NCI-H1436 treated with DMSO at 0.1 percent for 48 hours (cell line): ENCODE results near the gene SLC44A1.
A peak's percentile ranks its signal among the peaks of the same experiment; 100 is the strongest.

Experiments
- DNase-seq: peaks from one replicate; lab custom pipeline; 2025; lab: John Stamatoyannopoulos, UW

SLC44A1 gene

GRCh38 chr9:105244003-105244733, at the start of gene SLC44A1:
SLC44A1 (plus strand) TSS chr9:105244651; CDS start chr9:105244869, 218 bp downstream.
- peak; percentile 77 for DNase-seq

DNA sequence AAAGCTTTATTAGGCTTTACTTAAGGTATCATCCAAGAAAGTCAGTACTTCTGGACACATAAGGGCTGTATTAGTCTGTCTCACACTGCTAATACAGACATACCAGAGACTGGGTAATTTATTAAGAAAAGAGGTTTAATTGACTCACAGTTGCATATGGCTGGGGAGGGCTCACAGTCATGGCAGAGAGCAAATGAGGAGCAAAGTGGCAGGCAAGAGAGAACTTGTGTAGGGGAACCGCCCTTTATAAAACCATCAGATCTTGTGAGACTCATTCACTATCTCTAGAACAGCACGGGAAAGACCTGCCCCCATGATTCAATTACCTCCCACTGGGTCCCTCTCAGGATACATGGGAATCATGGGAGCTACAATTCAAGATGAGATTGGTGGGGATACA, 49.2 kb upstream of the SLC44A1 start:
- DNase-seq = no peak

DNA sequence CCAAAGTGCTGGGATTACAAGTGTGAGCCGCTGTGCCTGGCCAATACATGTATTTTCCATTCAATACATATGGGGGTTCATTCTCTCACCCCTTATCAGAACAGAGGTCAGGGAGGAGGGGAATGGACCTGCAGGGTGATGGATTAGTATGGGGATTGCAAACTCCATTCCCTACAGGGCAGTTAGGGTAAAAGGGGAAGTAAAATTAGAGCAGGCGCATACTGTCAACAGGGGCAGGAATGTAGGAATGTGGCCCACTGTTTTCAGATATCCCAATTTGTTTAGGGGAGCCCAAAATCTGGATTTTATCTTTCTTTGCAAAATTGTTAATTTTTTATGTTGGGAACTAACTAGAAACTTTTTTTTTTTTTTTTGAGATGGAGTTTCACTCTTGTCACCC, 46.4 kb upstream of the SLC44A1 start:
- no peak for DNase-seq

- no peak for DNase-seq
Measured at GRCh38 chr9:105198865-105199264, 45.6 kb upstream of the SLC44A1 start.

DNA sequence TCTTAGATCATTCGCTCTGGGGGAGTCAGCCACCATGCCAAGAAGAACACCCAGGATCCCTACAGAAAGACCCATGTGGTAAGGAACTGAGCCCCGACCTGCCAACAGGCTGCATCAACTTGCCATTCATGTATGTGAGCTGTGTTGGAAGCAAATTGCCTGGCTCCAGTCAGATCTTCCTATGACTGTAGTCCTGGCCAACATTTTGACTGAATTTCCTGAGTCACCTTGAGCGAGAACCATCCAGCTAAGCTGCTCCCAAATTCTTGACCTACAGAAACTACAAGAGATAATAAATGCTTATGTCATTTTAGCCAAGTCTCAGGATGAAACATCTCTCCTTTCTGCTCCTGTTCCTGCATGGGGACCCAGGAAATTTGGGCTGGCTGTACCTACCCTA, 40.0 kb upstream of the SLC44A1 start:
- DNase-seq = no peak

GRCh38 chr9:105205787-105206495, 38.5 kb upstream of the SLC44A1 start:
- DNase-seq = no peak

- peak; percentile 90 for DNase-seq
Measured at GRCh38 chr9:105206496-105206820, 38.0 kb upstream of the SLC44A1 start.

- DNase-seq = no peak
Measured at GRCh38 chr9:105206821-105207699, 37.4 kb upstream of the SLC44A1 start.

- DNase-seq = no peak
Measured at GRCh38 chr9:105216440-105217178, 27.8 kb upstream of the SLC44A1 start.

GRCh38 chr9:105218673-105219072, 25.8 kb upstream of the SLC44A1 start:
- peak; percentile 89 for DNase-seq

- DNase-seq = no peak
Measured at GRCh38 chr9:105219291-105219805, 25.1 kb upstream of the SLC44A1 start.

DNA sequence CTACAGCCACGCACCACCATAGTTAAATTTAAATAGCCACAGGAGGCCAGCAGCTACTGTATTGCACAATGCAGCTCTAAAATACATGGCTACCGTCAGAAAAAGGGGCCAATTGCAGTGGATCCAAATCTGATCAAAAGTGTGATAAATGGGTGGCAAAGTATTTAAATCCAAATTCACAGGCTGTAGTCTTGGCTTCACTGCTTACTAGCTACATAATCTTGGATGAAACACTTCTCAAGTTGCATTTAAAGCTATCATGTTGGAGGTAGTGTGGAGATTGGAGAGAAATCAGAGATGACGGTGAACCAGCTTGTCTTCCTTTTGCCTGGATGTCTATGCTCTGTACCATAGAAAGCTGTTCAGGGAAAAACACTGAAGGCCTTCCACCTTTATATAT, 24.0 kb upstream of the SLC44A1 start:
- no peak for DNase-seq

- no peak for DNase-seq
Measured at GRCh38 chr9:105223544-105224140, 20.8 kb upstream of the SLC44A1 start.

- no peak for DNase-seq
Measured at GRCh38 chr9:105226055-105226454, 18.4 kb upstream of the SLC44A1 start.

GRCh38 chr9:105232207-105232606, 12.2 kb upstream of the SLC44A1 start:
- DNase-seq = no peak

GRCh38 chr9:105233873-105234272, 10.6 kb upstream of the SLC44A1 start:
- DNase-seq = no peak

DNA sequence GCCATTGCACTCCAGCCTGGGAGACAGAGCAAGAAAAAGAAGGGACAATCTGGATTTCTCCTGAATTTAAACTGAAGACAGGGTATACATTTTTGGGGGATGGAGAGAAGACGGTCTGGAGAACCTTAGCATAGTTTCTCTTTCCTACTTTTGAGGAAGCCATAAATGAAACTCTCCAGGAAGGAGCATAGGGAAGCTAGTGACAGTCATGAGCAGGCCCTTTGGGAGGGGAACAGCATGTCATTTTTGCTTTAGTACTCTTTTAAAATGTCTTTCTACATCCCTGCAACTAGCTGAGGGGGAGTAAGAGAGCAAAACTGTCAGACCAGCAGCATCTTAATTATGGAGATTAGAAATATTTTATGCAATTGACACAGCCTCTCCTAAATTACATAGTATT, 8.2 kb upstream of the SLC44A1 start:
- no peak for DNase-seq

DNA sequence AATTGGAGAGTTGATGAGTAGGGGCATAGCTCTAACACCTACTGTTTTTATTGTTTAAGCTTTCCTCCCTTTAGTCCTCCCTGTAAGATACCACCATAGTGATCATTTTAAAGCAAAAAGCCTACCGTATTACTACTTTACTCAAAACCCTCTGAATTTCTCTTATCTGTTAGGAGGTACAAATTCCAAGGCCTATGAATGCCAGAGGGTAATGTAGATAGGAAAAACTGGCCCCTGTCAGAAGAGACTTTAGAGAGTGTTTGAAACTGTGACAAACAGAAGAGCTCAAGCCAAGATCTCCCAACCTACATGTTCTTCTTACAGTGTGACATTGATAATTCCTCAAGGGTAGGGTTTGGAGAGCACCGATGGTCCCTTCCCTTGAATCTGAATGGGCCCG, 7.2 kb upstream of the SLC44A1 start:
- DNase-seq = no peak

DNA sequence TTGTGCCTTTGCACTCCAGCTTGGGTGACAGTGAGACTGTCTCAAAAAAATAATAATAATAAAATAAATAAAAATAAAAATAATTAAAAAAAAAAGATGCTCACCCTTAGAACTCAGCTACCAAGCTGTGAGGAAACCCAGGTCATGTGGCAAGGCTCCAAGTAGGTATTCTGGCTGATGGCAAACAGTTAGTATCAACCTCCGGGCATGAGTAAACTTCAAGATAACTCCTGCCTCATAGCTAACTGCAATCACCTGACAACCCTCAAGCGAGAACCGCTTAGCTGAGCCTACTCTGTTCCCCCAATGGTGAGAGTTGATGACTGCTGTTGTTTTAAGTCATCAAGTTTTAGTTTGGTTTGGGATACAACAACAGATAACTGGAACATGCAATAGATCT, 6.1 kb upstream of the SLC44A1 start:
- DNase-seq = no peak

GRCh38 chr9:105241356-105242043, 3.0 kb upstream of the SLC44A1 start:
- DNase-seq = no peak

- DNase-seq = no peak
Measured at GRCh38 chr9:105242062-105242461, 2.4 kb upstream of the SLC44A1 start.
